Psoas muscle (tissue), 8 donors: Measurements from ENCODE around the gene LYG2. TPM values are rescaled to one million over a fixed set of nuclear protein-coding genes. Genes with fewer than 3 reads are reported as not detected.
A peak's percentile ranks its signal among the peaks of the same experiment; 100 is the strongest.
"Not testable (repeated sequence)": the region's sequence is repeated elsewhere in the genome, so short reads cannot be mapped to it uniquely, and the experiment has no call there.

Experiments
- ATAC-seq, 4 donors: fragments of 200-7000 bp; cut with Tn5 transposase; one replicate each; pipeline ENCODE4 v1.9.1; 2020; ENCODE audit warnings: moderate library complexity in 3 of 4, mild to moderate bottlenecking in 2 of 4
- DNase-seq, 2 donors: peaks; one replicate each; pipeline ENCODE4 v3.0.0-alpha.2; 2020
- H3K27ac ChIP-seq: fragments of 200-600 bp; one replicate; pipeline ENCODE4 v1.8.0; 2022
- H3K27me3 ChIP-seq, 3 donors: fragments of 200-600 bp in 1 of 3; one replicate each; pipeline versions ENCODE4 v1.6.1 to v1.8.0; 2013 to 2022; ENCODE audit warnings: low read length in 2 of 3, mild to moderate bottlenecking in 2 of 3, moderate library complexity in 1 of 3; ENCODE audit not compliant: insufficient read depth in 3 of 3
- H3K36me3 ChIP-seq, 2 donors: fragments of 200-600 bp in 1 of 2; one replicate each; pipeline versions ENCODE4 v1.6.1 to v1.8.0; 2013 to 2022; ENCODE audit warnings: low read depth in 1 of 2, mild to moderate bottlenecking in 1 of 2, moderate library complexity in 1 of 2; ENCODE audit not compliant: insufficient read depth in 1 of 2
- H3K4me1 ChIP-seq: fragments of 200-600 bp; one replicate; pipeline ENCODE4 v1.8.0; 2022
- H3K4me3 ChIP-seq: fragments of 200-600 bp; one replicate; pipeline ENCODE4 v1.8.0; 2022; ENCODE audit warnings: mild to moderate bottlenecking
- H3K9me3 ChIP-seq: fragments of 200-600 bp; one replicate; pipeline ENCODE4 v1.8.0; 2022
- CTCF ChIP-seq: fragments of 200-600 bp; IDR thresholded peaks from one replicate; pipeline ENCODE4 v1.8.0; 2022; ENCODE audit warnings: antibody characterized with exemption
- WGBS, 3 donors: extraction: QIAGEN DNeasy Blood & Tissue Kit; methylation state at CpG; one replicate each; pipeline versions ENCODE4 v1.1.6 to v1.1.7; 2013; 5-methylcytosine and 5-hydroxymethylcytosine counted together
- intact Hi-C, 2 donors: fragments of 100-400 bp; cut with DNase I; formaldehyde crosslinking; loops; one replicate each; pipeline versions ENCODE4 v1.11.0 to v1.14.2; 2022
- polyA plus RNA-seq, 3 donors: library from polyadenylated mRNA; stranded (reverse); fragments of 200-250 nt; gene quantifications; one replicate each; pipeline ENCODE4 v1.2.3, GENCODE V29; 2013
- total RNA-seq, 4 donors: library from RNA; stranded (reverse); fragmentation: NEBNext Ultra II Directional in 2 of 4; extraction: Animal tissue kit (Norgen Biotek cat#: 25700) in 2 of 4; gene quantifications; one replicate each; pipeline versions ENCODE4 v1.2.1 to v1.2.4, GENCODE V29; 2021 to 2023
- donor health status: healthy with polysubstance abuse.
- donor health status: DM: no; HTN: no; CAD: no; lungs with moderate emphysema.
- donor health status: Bipolar disorder and iron deficiency.
- donor health status: healthy.
- donor health status: DM: yes; HTN: yes; CAD: no.
- donor health status: DM: no; HTN: no; CAD: no.
- donor health status: DM: no; HTN: no; CAD: no.
- donor health status: DM: yes; HTN: yes; CAD: no.

The LYG2 gene
- total and polyA plus RNA-seq, 7 donors: 0.04 TPM; not detected in 6

- DNase-seq (no peak), ATAC-seq (no peak)
- Histone ChIP-seq H3K4me3 (no peak overlapping the region), H3K27ac (no peak overlapping the region), H3K27me3 (no peaks in the 10 kb centered on the region), H3K4me1 (no peaks in the 10 kb centered on the region), H3K9me3 (no peaks in the 10 kb centered on the region), H3K36me3 (peaks cover 0 to 4% of the 10 kb centered on the region in 2 donors)
- WGBS, 3 donors: 89 to 94% (median 92%) methylated on average over 5 of the region's 5 CpGs
- TF ChIP-seq CTCF: no peak
- intact Hi-C loops: no loop called here
Measured at GRCh38 chr2:99205491-99205890, 50.0 kb downstream of the LYG2 start.

GRCh38 chr2:99201959-99202678, 53.3 kb downstream of the LYG2 start:
- 78 to 94% (median 84%) methylated on average over 4 of the region's 4 CpGs for WGBS, 3 donors
- H3K9me3 ChIP-seq: no peaks in the 10 kb centered on the region
- no peaks in the 10 kb centered on the region for H3K27me3 ChIP-seq
- TF ChIP-seq CTCF: peak; percentile 7
- intact Hi-C loops: no loop called here
- DNase-seq (no peak), ATAC-seq (no peak)
- H3K36me3 ChIP-seq: peaks cover 7 to 10% of the 10 kb centered on the region in 2 donors
- no peak overlapping the region for H3K27ac ChIP-seq
- no peak overlapping the region for H3K4me3 ChIP-seq
- no peaks in the 10 kb centered on the region for H3K4me1 ChIP-seq

- intact Hi-C loops: no loop called here
- TF ChIP-seq CTCF: no peak
- 88 to 95% (median 89%) methylated on average over 7 of the region's 7 CpGs for WGBS, 3 donors
- H3K4me3 ChIP-seq: no peak overlapping the region
- H3K36me3 ChIP-seq: peaks cover 7 to 29% of the 10 kb centered on the region in 2 donors
- ATAC-seq (no peak), DNase-seq (no peak)
- H3K4me1 ChIP-seq: no peaks in the 10 kb centered on the region
- H3K27me3 ChIP-seq: no peaks in the 10 kb centered on the region
- no peaks in the 10 kb centered on the region for H3K9me3 ChIP-seq
- no peak overlapping the region for H3K27ac ChIP-seq
Measured at GRCh38 chr2:99200076-99200800, 55.2 kb downstream of the LYG2 start.

GRCh38 chr2:99198103-99198841, 57.2 kb downstream of the LYG2 start:
- Histone ChIP-seq H3K27me3 (no peaks in the 10 kb centered on the region), H3K4me3 (no peak overlapping the region), H3K36me3 (peaks cover 7 to 42% of the 10 kb centered on the region in 2 donors), H3K4me1 (no peaks in the 10 kb centered on the region), H3K27ac (no peak overlapping the region), H3K9me3 (no peaks in the 10 kb centered on the region)
- DNase-seq (no peak), ATAC-seq (no peak)
- WGBS, 3 donors: 88 to 89% (median 88%) methylated on average over 6 of the region's 6 CpGs
- TF ChIP-seq CTCF: no peak
- intact Hi-C loops: no loop called here

GRCh38 chr2:99192364-99192763, 63.1 kb downstream of the LYG2 start:
- 98 to 100% (median 98%) methylated on average over 4 of the region's 4 CpGs for WGBS, 3 donors
- H3K9me3 ChIP-seq, H3K27ac ChIP-seq, H3K27me3 ChIP-seq, intact Hi-C loops, DNase-seq, ATAC-seq, H3K4me3 ChIP-seq, H3K4me1 ChIP-seq: not testable (repeated sequence)
- peaks cover 0 to 78% of the 10 kb centered on the region in 2 donors for H3K36me3 ChIP-seq
